ENCODE data around the gene GALNT2.

Gene GALNT2

GRCh38 chr1:230196077-230196476 lies 129.0 kb downstream of the GALNT2 start:
- in situ Hi-C loops (cut with HindIII; ENCODE audit: low sequenced_read_pairs): no loop called here
- no peak for TF ChIP-seq CTCF (IDR thresholded peaks at IDR 0.05; ENCODE audit: low read depth, low read length, missing control alignments)
- no peak for DNase-seq (ENCODE audit: low read depth)
- H3K4me3 ChIP-seq (ENCODE audit: low read depth, low read length): no peak overlapping the region

DNA sequence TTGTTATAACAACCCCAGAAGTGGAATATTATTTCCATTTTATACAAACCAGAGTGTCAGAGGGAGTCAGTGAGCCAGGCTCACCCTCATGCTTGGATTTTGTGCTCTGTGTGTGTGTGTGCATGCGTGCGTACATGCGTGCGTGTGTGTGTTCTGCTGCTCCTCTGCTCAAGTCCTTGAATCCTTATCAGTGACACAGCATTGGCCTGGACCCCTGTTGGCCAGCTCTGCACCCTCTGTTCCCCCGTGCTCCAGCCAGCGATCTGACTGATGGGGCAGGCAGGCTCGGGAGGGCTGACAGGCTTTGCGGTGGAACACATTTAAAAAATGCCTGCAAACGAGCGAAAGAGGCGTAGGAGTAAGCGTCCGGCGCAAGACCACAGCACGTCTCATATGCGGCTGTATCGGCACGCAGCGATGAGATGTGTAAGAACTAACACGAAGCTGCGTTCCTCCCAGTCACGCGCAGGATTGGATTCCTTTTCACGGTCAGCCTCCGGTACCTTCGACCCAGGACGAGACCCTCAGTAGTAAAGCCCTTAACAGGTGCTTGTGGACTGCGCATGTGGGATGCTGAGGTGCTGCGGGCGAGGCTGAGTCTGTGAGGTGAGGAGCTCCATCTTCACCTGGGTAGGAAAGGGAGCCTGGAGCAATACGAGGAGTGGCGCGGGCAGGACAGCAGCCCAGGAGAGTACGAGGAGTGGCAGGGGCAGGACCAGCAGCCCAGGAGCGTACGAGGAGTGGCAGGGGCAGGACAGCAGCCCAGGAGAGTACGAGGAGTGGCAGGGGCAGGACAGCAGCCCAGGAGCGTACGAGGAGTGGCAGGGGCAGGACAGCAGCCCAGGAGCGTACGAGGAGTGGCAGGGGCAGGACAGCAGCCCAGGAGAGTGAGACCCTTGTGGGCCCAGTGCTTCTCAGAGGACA lies 130.9 kb downstream of the GALNT2 start:
- in situ Hi-C loops (cut with HindIII; ENCODE audit: low sequenced_read_pairs): no loop called here
- TF ChIP-seq CTCF (IDR thresholded peaks at IDR 0.05; ENCODE audit: low read depth, low read length, missing control alignments): no peak
- H3K4me3 ChIP-seq (ENCODE audit: low read depth, low read length): no peak overlapping the region
- no peak for DNase-seq (ENCODE audit: low read depth)

DNA sequence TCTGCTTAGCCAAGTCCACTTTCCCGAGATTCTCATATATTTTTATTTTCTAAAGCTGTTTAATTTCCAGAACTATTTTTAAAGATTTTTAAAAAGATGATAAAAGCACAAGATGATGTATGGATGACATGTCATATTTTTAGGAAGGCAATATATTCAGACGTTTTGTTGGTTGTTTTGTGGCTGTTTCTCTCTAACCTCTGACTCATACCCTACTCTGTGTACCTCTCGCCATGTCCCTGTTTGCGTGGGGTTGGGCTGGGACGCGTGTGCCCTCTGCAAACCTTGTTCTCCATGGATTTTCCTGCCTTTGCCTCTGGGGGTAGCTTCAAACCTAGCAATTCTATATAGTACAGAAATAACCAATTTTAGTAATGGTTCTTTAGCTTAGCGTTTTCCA lies 132.0 kb downstream of the GALNT2 start:
- in situ Hi-C loops (cut with HindIII; ENCODE audit: low sequenced_read_pairs): no loop called here
- no peak for TF ChIP-seq CTCF (IDR thresholded peaks at IDR 0.05; ENCODE audit: low read depth, low read length, missing control alignments)
- no peak for DNase-seq (ENCODE audit: low read depth)
- no peak overlapping the region for H3K4me3 ChIP-seq (ENCODE audit: low read depth, low read length)

DNA sequence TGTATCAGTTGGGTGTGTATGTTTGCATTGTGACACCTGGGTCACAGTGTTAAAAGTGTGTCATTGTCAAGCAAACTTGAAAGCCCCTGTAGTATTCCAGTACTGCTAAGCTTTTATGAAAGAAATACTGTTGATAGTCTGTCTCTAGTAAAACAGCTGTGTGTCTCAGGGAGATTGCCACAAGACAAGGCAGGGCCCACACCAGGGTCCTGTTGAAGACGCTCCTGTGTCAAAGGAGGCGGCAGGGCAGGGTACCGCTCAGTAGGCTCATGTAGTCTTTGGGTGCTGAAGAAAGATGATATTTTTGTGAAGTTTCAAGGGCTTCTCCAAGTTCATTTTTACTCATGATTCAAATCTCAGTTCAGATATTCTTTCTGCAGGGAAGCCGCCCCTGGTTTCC lies 132.5 kb downstream of the GALNT2 start:
- in situ Hi-C loops (cut with HindIII; ENCODE audit: low sequenced_read_pairs): no loop called here
- DNase-seq (ENCODE audit: low read depth): no peak
- H3K4me3 ChIP-seq (ENCODE audit: low read depth, low read length): no peak overlapping the region
- TF ChIP-seq CTCF (IDR thresholded peaks at IDR 0.05; ENCODE audit: low read depth, low read length, missing control alignments): no peak

DNA sequence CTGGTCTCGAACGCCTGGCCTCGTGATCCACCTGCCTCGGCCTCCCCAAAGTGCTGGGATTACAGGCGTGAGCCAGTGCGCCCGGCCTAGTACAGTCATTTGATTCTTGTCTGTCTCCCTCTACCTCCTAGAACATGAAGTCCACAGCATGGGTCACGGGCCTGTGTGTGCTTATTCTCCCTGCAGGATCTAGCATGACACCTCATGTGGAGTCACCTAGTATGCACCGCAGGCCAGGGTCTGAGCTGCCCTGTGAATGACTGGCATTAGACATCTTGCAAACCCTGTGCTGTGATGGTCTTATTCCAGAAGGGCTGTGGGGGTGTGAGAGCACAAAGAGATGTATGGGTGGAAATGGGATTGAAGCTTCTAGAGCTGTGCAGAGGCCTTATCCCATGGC lies 133.2 kb downstream of the GALNT2 start:
- in situ Hi-C loops (cut with HindIII; ENCODE audit: low sequenced_read_pairs): no loop called here
- DNase-seq (ENCODE audit: low read depth): no peak
- no peak for TF ChIP-seq CTCF (IDR thresholded peaks at IDR 0.05; ENCODE audit: low read depth, low read length, missing control alignments)
- no peak overlapping the region for H3K4me3 ChIP-seq (ENCODE audit: low read depth, low read length)

- in situ Hi-C loops (cut with HindIII; ENCODE audit: low sequenced_read_pairs): no loop called here
- no peak for TF ChIP-seq CTCF (IDR thresholded peaks at IDR 0.05; ENCODE audit: low read depth, low read length, missing control alignments)
- DNase-seq (ENCODE audit: low read depth): no peak
- no peak overlapping the region for H3K4me3 ChIP-seq (ENCODE audit: low read depth, low read length)
Observed at GRCh38 chr1:230201445-230201844, 134.4 kb downstream of the GALNT2 start.
